KMS-11 (cell line): Measurements from ENCODE around the gene MAPK1.
"Not testable (repeated sequence)": the region's sequence is repeated elsewhere in the genome, so short reads cannot be mapped to it uniquely, and the experiment has no call there.

Experiments
- H2AFZ ChIP-seq: fragments of 200-600 bp; sonication (generic); 2 replicates; pipeline ENCODE4 v1.6.1; 2016; ENCODE audit warnings: antibody characterized with exemption, mixed run types, low read depth
- H3K27ac ChIP-seq: fragments of 200-600 bp; sonication (generic); 2 replicates; pipeline ENCODE4 v1.6.1; 2016; ENCODE audit warnings: mild to moderate bottlenecking, mixed run types
- H3K27me3 ChIP-seq: fragments of 200-600 bp; sonication (generic); 2 replicates; pipeline ENCODE4 v1.6.1; 2017; ENCODE audit warnings: mild to moderate bottlenecking, low read depth, mixed run types, moderate library complexity; ENCODE audit not compliant: insufficient read depth
- H3K36me3 ChIP-seq: fragments of 200-600 bp; sonication (generic); 2 replicates; pipeline ENCODE4 v1.6.1; 2017; ENCODE audit warnings: mild to moderate bottlenecking, mixed run types; ENCODE audit not compliant: insufficient read depth
- H3K4me1 ChIP-seq: fragments of 200-600 bp; sonication (generic); 2 replicates; pipeline ENCODE4 v1.6.1; 2016; ENCODE audit warnings: mild to moderate bottlenecking, low read depth, mixed run types; ENCODE audit not compliant: poor library complexity, severe bottlenecking
- H3K4me2 ChIP-seq: fragments of 200-600 bp; sonication (generic); 2 replicates; pipeline ENCODE4 v1.7.0; 2016; ENCODE audit warnings: mild to moderate bottlenecking, mixed run types
- H3K4me3 ChIP-seq: fragments of 200-600 bp; sonication (generic); IDR thresholded peaks from 2 replicates; pipeline ENCODE4 v1.6.1; 2017; ENCODE audit warnings: low read depth, low read length, mixed read lengths; ENCODE audit not compliant: insufficient read depth
- H3K79me2 ChIP-seq: fragments of 200-600 bp; sonication (generic); 2 replicates; pipeline ENCODE4 v1.6.1; 2016; ENCODE audit warnings: low read depth, mixed run types; ENCODE audit not compliant: insufficient read depth
- H3K9ac ChIP-seq: fragments of 200-600 bp; sonication (generic); 2 replicates; pipeline ENCODE4 v1.6.1; 2016; ENCODE audit warnings: mild to moderate bottlenecking, mixed run types
- H4K20me1 ChIP-seq: fragments of 200-600 bp; sonication (generic); 2 replicates; pipeline ENCODE4 v1.6.1; 2016; ENCODE audit warnings: mild to moderate bottlenecking, mixed run types; ENCODE audit not compliant: insufficient read depth
- CTCF ChIP-seq: fragments of 200-600 bp; sonication (generic); conservative IDR thresholded peaks from 2 replicates; pipeline ENCODE4 v1.6.1; 2017; ENCODE audit warnings: low read depth, mild to moderate bottlenecking, antibody characterized with exemption, low read length, moderate library complexity, mixed read lengths

MAPK1 gene

GRCh38 chr22:21727768-21728167 lies 139.7 kb downstream of the MAPK1 start:
- no peak for TF ChIP-seq CTCF
- H3K27me3 ChIP-seq: no peaks in the 10 kb centered on the region
- H3K36me3 ChIP-seq: no peaks in the 10 kb centered on the region
- H3K4me2 ChIP-seq: no peak overlapping the region
- peaks cover 13% of the 10 kb centered on the region for H3K4me1 ChIP-seq
- H3K79me2 ChIP-seq: no peaks in the 10 kb centered on the region
- no peak overlapping the region for H3K27ac ChIP-seq
- H3K4me3 ChIP-seq: no peak overlapping the region
- H4K20me1 ChIP-seq: no peaks in the 10 kb centered on the region
- no peak overlapping the region for H2AFZ ChIP-seq
- no peak overlapping the region for H3K9ac ChIP-seq

GRCh38 chr22:21727159-21727558 lies 140.3 kb downstream of the MAPK1 start:
- Histone ChIP-seq H3K79me2 (no peaks in the 10 kb centered on the region), H3K4me1 (peaks cover 13% of the 10 kb centered on the region), H3K36me3 (no peaks in the 10 kb centered on the region), H2AFZ (no peak overlapping the region), H4K20me1 (no peaks in the 10 kb centered on the region), H3K27ac (no peak overlapping the region), H3K4me2 (no peak overlapping the region), H3K27me3 (no peaks in the 10 kb centered on the region), H3K4me3 (no peak overlapping the region), H3K9ac (no peak overlapping the region)
- no peak for TF ChIP-seq CTCF

- H3K4me2 ChIP-seq: peak overlapping the region; percentile 0; the same call in 1 of the 2 replicates
Measured at GRCh38 chr22:21726650-21727049, 140.8 kb downstream of the MAPK1 start.

GRCh38 chr22:21725956-21726649 lies 141.3 kb downstream of the MAPK1 start:
- Histone ChIP-seq H3K9ac (no peak overlapping the region), H2AFZ (no peak overlapping the region), H3K79me2 (no peaks in the 10 kb centered on the region)

More at GRCh38 chr22:21726650-21727049, 140.8 kb downstream of the MAPK1 start:
- no peak overlapping the region for H3K9ac ChIP-seq
- TF ChIP-seq CTCF: peak; percentile 63
- no peaks in the 10 kb centered on the region for H3K79me2 ChIP-seq
- no peaks in the 10 kb centered on the region for H4K20me1 ChIP-seq
- H3K36me3 ChIP-seq: no peaks in the 10 kb centered on the region
- H2AFZ ChIP-seq: no peak overlapping the region
- H3K4me1 ChIP-seq: peaks cover 13% of the 10 kb centered on the region
- H3K27me3 ChIP-seq: no peaks in the 10 kb centered on the region
- H3K27ac ChIP-seq: no peak overlapping the region
- no peak overlapping the region for H3K4me3 ChIP-seq

GRCh38 chr22:21724496-21724895 lies 142.9 kb downstream of the MAPK1 start:
- not testable (repeated sequence) for H3K36me3 ChIP-seq, H3K27me3 ChIP-seq, H4K20me1 ChIP-seq, H3K4me2 ChIP-seq, H3K4me3 ChIP-seq, H3K27ac ChIP-seq, H3K9ac ChIP-seq, H3K79me2 ChIP-seq, H2AFZ ChIP-seq
- H3K4me1 ChIP-seq: peaks cover 13% of the 10 kb centered on the region

More at GRCh38 chr22:21725956-21726649, 141.3 kb downstream of the MAPK1 start:
- peak overlapping the region; percentile 0; the same call in 1 of the 2 replicates for H3K4me2 ChIP-seq
- no peak for TF ChIP-seq CTCF
- H3K27me3 ChIP-seq: no peaks in the 10 kb centered on the region
- H3K4me3 ChIP-seq: no peak overlapping the region
- no peaks in the 10 kb centered on the region for H3K36me3 ChIP-seq
- peaks cover 13% of the 10 kb centered on the region for H3K4me1 ChIP-seq
- H4K20me1 ChIP-seq: no peaks in the 10 kb centered on the region
- no peak overlapping the region for H3K27ac ChIP-seq

- H3K27me3 ChIP-seq, H3K79me2 ChIP-seq, H3K4me2 ChIP-seq, H3K4me3 ChIP-seq, H3K9ac ChIP-seq, H2AFZ ChIP-seq, H3K27ac ChIP-seq, H4K20me1 ChIP-seq, H3K4me1 ChIP-seq, H3K36me3 ChIP-seq: not testable (repeated sequence)
Measured at GRCh38 chr22:21721195-21721852, 146.1 kb downstream of the MAPK1 start.
